ENCODE measurements around the gene ELAVL1.

Gene ELAVL1

GRCh38 chr19:7917267-7918061 lies 88.0 kb downstream of the ELAVL1 start:
- no peak for DNase-seq (ENCODE audit: extremely low spot score)
- POLR2A ChIA-PET, result interaction anchor here (1.1 kb wide), 1 partner anchor 14 kb away, joined by 3 read pairs; the partner anchor contains the start of gene MAP2K7
- CTCF ChIA-PET, result no interaction called here
- TF ChIP-seq FOXM1 (IDR thresholded peaks at IDR 0.05; ENCODE audit: borderline replicate concordance) (no peak), BHLHE40 (IDR thresholded peaks at IDR 0.05; ENCODE audit: borderline replicate concordance) (no peak), ZNF384 (IDR thresholded peaks at IDR 0.05) (no peak), TARDBP (IDR thresholded peaks at IDR 0.05) (no peak), ARNT (IDR thresholded peaks at IDR 0.05) (no peak), CTBP1 (IDR thresholded peaks at IDR 0.05; ENCODE audit: borderline replicate concordance) (no peak)
- TF ChIP-seq, protein P1, sequence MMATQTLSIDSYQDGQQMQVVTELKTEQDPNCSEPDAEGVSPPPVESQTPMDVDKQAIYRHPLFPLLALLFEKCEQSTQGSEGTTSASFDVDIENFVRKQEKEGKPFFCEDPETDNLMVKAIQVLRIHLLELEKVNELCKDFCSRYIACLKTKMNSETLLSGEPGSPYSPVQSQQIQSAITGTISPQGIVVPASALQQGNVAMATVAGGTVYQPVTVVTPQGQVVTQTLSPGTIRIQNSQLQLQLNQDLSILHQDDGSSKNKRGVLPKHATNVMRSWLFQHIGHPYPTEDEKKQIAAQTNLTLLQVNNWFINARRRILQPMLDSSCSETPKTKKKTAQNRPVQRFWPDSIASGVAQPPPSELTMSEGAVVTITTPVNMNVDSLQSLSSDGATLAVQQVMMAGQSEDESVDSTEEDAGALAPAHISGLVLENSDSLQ (IDR thresholded peaks at IDR 0.05), result no peak

GRCh38 chr19:7916955-7917266 lies 88.5 kb downstream of the ELAVL1 start:
- no peak for DNase-seq (ENCODE audit: extremely low spot score)
- ChIA-PET CTCF (no interaction called here), POLR2A (no interaction called here)
- TF ChIP-seq ELF4 (IDR thresholded peaks at IDR 0.05), result no peak
- no peak for TF ChIP-seq CTBP1 (IDR thresholded peaks at IDR 0.05; ENCODE audit: borderline replicate concordance)
- no peak for TF ChIP-seq NFRKB (IDR thresholded peaks at IDR 0.05)
- no peak for TF ChIP-seq HDGF (IDR thresholded peaks at IDR 0.05; ENCODE audit: borderline replicate concordance)
- TF ChIP-seq ARNT (IDR thresholded peaks at IDR 0.05), result no peak
- TF ChIP-seq SP1 (IDR thresholded peaks at IDR 0.05), result no peak
- TF ChIP-seq FOXM1 (IDR thresholded peaks at IDR 0.05; ENCODE audit: borderline replicate concordance), result no peak
- TF ChIP-seq TARDBP (IDR thresholded peaks at IDR 0.05), result no peak
- TF ChIP-seq FOXK2 (IDR thresholded peaks at IDR 0.05), result no peak
- TF ChIP-seq LEF1 (IDR thresholded peaks at IDR 0.05; ENCODE audit: borderline replicate concordance), result no peak

DNA sequence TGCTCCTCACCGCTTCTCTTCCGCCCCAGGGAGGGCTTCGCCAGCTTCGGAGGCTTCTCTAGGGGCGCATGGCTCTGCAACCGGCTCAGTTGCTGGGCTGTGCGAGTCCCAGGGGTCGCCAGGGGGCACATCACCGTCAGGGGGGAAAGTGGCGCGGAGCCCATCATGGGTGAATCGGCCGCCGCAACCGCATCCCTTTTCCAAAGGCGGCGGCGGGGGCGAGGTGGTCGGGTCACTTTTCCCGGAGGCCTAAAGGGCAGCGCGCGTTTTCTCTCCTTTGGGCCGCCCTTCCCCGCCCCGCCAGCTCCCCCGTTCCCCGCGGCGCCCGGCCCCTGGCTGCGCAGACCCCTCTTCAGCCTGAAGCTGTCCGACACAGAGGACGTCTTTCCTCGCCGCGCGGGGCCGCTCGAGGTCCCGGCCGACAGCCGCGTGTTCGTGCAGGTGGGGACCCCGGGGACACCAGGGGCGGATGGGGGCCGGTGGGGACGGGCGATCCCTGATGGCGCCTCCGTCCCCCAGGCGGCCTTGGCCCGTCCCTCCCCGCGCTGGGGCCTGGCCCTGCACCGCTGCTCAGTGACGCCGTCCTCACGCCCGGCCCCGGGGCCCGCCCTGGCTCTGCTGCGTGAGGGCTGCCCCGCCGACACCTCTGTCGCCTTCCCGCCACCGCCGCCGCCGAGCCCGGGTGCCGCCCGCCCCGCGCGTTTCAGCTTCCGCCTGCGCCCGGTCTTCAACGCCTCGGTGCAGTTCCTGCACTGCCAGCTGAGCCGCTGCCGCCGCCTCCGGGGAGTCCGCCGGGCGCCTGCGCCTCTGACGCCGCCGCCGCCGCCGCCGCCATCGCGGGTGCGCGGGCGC lies 89.1 kb downstream of the ELAVL1 start:
- TF ChIP-seq LEF1 (IDR thresholded peaks at IDR 0.05; ENCODE audit: borderline replicate concordance) (no peak), CTBP1 (IDR thresholded peaks at IDR 0.05; ENCODE audit: borderline replicate concordance) (no peak), ZNF384 (IDR thresholded peaks at IDR 0.05) (no peak), HDGF (IDR thresholded peaks at IDR 0.05; ENCODE audit: borderline replicate concordance) (no peak), TARDBP (IDR thresholded peaks at IDR 0.05) (no peak), SUZ12 (IDR thresholded peaks at IDR 0.05) (no peak), SP1 (IDR thresholded peaks at IDR 0.05) (no peak), FOXK2 (IDR thresholded peaks at IDR 0.05) (no peak), ELF4 (IDR thresholded peaks at IDR 0.05) (no peak), FOXM1 (IDR thresholded peaks at IDR 0.05; ENCODE audit: borderline replicate concordance) (no peak), BHLHE40 (IDR thresholded peaks at IDR 0.05; ENCODE audit: borderline replicate concordance) (no peak), ARNT (IDR thresholded peaks at IDR 0.05) (no peak), L3MBTL2 (conservative IDR thresholded peaks at IDR 0.05) (no peak), FOXA1 (IDR thresholded peaks at IDR 0.05) (no peak)
- TF ChIP-seq, protein P1 (IDR thresholded peaks at IDR 0.05), result no peak
- no peak for DNase-seq (ENCODE audit: extremely low spot score)
- ChIA-PET CTCF (interaction anchor here (1.1 kb wide), 1 partner anchor 47 kb away, joined by 4 read pairs; no protein-coding TSS in a partner anchor), POLR2A (interaction anchor here (0.9 kb wide), 1 partner anchor 13 kb away, joined by 3 read pairs; the partner anchor contains the start of gene MAP2K7)

- CTCF ChIA-PET, result interaction anchor here (1.1 kb wide), 1 partner anchor 47 kb away, joined by 4 read pairs; no protein-coding TSS in a partner anchor
- POLR2A ChIA-PET, result interaction anchor here (0.9 kb wide), 1 partner anchor 12 kb away, joined by 3 read pairs; the partner anchor contains the start of gene MAP2K7
- TF ChIP-seq FOXA1 (IDR thresholded peaks at IDR 0.05) (no peak), ZNF384 (IDR thresholded peaks at IDR 0.05) (no peak), L3MBTL2 (conservative IDR thresholded peaks at IDR 0.05) (no peak), BHLHE40 (IDR thresholded peaks at IDR 0.05; ENCODE audit: borderline replicate concordance) (no peak), FOXM1 (IDR thresholded peaks at IDR 0.05; ENCODE audit: borderline replicate concordance) (no peak), ELF4 (IDR thresholded peaks at IDR 0.05) (no peak), ARNT (IDR thresholded peaks at IDR 0.05) (no peak), SUZ12 (IDR thresholded peaks at IDR 0.05) (no peak), CTBP1 (IDR thresholded peaks at IDR 0.05; ENCODE audit: borderline replicate concordance) (no peak)
- TF ChIP-seq, protein P1 (IDR thresholded peaks at IDR 0.05), result no peak
- DNase-seq (ENCODE audit: extremely low spot score), result no peak
These were observed 90.0 kb downstream of the ELAVL1 start for GRCh38 chr19:7915250-7916102.

DNA sequence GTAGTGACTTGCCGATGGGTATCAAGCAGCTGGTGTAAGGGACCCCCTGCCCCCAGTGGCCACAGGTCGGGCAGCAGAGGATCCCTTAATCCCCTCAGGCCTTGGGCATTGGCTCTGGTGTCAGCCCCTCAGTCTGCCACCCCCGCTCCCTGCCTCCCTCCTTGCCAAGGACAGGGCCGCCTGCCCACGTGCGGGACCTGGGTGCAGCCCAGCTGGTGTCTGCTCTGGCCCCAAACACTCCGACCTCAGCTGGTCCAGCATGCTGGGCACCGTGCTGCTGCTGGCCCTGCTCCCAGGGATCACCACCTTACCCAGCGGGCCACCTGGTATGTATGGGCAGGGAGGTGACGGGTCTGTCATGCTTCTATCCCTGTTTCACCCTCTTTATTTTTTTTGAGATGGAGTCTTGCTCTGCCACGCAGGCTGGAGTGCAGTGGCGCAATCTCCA lies 90.8 kb downstream of the ELAVL1 start, which contains the start of gene TGFBR3L:
TGFBR3L (plus strand) TSS at position 233 of the 448 bp plus-strand sequence.
- POLR2A ChIA-PET, result interaction anchor here (0.8 kb wide), 1 partner anchor 11 kb away, joined by 5 read pairs; the partner anchor contains the start of gene MAP2K7
- CTCF ChIA-PET, result no interaction called here
- no peak for DNase-seq (ENCODE audit: extremely low spot score)
- TF ChIP-seq, protein P1 (IDR thresholded peaks at IDR 0.05), result no peak
- TF ChIP-seq FOXK2 (IDR thresholded peaks at IDR 0.05) (no peak), HDGF (IDR thresholded peaks at IDR 0.05; ENCODE audit: borderline replicate concordance) (no peak), LEF1 (IDR thresholded peaks at IDR 0.05; ENCODE audit: borderline replicate concordance) (no peak), BHLHE40 (IDR thresholded peaks at IDR 0.05; ENCODE audit: borderline replicate concordance) (no peak), TARDBP (IDR thresholded peaks at IDR 0.05) (no peak), NFRKB (IDR thresholded peaks at IDR 0.05) (no peak), L3MBTL2 (conservative IDR thresholded peaks at IDR 0.05) (no peak), SUZ12 (IDR thresholded peaks at IDR 0.05) (no peak), SP1 (IDR thresholded peaks at IDR 0.05) (no peak), ELF4 (IDR thresholded peaks at IDR 0.05) (no peak), CTBP1 (IDR thresholded peaks at IDR 0.05; ENCODE audit: borderline replicate concordance) (no peak), FOXM1 (IDR thresholded peaks at IDR 0.05; ENCODE audit: borderline replicate concordance) (no peak), FOXA1 (IDR thresholded peaks at IDR 0.05) (no peak), ARNT (IDR thresholded peaks at IDR 0.05) (no peak), ZNF384 (IDR thresholded peaks at IDR 0.05) (no peak)

All from HEK293T (cell line).